GM19463 (cell line): ENCODE data around the gene RYR2.
"Not testable (repeated sequence)": the region's sequence is repeated elsewhere in the genome, so short reads cannot be mapped to it uniquely, and the experiment has no call there.

Experiments
- ATAC-seq: cut with Tn5 transposase; IDR thresholded peaks from one replicate; pipeline ENCODE4 v1.9.1; 2021; ENCODE audit warnings: mild to moderate bottlenecking, moderate library complexity; ENCODE audit not compliant: unreplicated experiment

RYR2 gene

GRCh38 chr1:237320890-237321289, 278.9 kb downstream of the RYR2 start:
- no peak for ATAC-seq

GRCh38 chr1:237324226-237324625, 282.2 kb downstream of the RYR2 start:
- ATAC-seq, result no peak

- no peak for ATAC-seq
These were observed 285.1 kb downstream of the RYR2 start for GRCh38 chr1:237327061-237327460.

- no peak for ATAC-seq
These were observed 298.9 kb downstream of the RYR2 start for GRCh38 chr1:237340892-237341291.

GRCh38 chr1:237341391-237341790, 299.4 kb downstream of the RYR2 start:
- no peak for ATAC-seq

- no peak for ATAC-seq
These were observed 300.7 kb downstream of the RYR2 start for GRCh38 chr1:237342730-237343129.

GRCh38 chr1:237352747-237353146, 310.8 kb downstream of the RYR2 start:
- ATAC-seq, result no peak

- no peak for ATAC-seq
These were observed 311.9 kb downstream of the RYR2 start for GRCh38 chr1:237353918-237354317.

GRCh38 chr1:237355022-237355421, 313.0 kb downstream of the RYR2 start:
- ATAC-seq, result no peak

- no peak for ATAC-seq
These were observed 316.6 kb downstream of the RYR2 start for GRCh38 chr1:237358555-237358954.

GRCh38 chr1:237367758-237368157, 325.8 kb downstream of the RYR2 start:
- no peak for ATAC-seq

- ATAC-seq, result not testable (repeated sequence)
These were observed 329.5 kb downstream of the RYR2 start for GRCh38 chr1:237371477-237371876.

- ATAC-seq, result no peak
These were observed 341.8 kb downstream of the RYR2 start for GRCh38 chr1:237383791-237384190.

GRCh38 chr1:237384213-237384612, 342.2 kb downstream of the RYR2 start:
- ATAC-seq, result no peak

- ATAC-seq, result no peak
These were observed 344.6 kb downstream of the RYR2 start for GRCh38 chr1:237386362-237387143.

- no peak for ATAC-seq
These were observed 345.1 kb downstream of the RYR2 start for GRCh38 chr1:237387144-237387505.

GRCh38 chr1:237390823-237391222, 348.8 kb downstream of the RYR2 start:
- no peak for ATAC-seq

- ATAC-seq, result no peak
These were observed 351.6 kb downstream of the RYR2 start for GRCh38 chr1:237393632-237394031.

- no peak for ATAC-seq
These were observed 352.3 kb downstream of the RYR2 start for GRCh38 chr1:237394281-237394680.

GRCh38 chr1:237396426-237396825, 354.4 kb downstream of the RYR2 start:
- ATAC-seq, result no peak

GRCh38 chr1:237398751-237399150, 356.8 kb downstream of the RYR2 start:
- ATAC-seq, result no peak

- no peak for ATAC-seq
These were observed 363.9 kb downstream of the RYR2 start for GRCh38 chr1:237405912-237406311.

- peak; percentile 68 for ATAC-seq
These were observed 369.6 kb downstream of the RYR2 start for GRCh38 chr1:237411621-237412020.
